Stimulated activated CD8-positive, alpha-beta memory T cell treated with anti-CD3 and anti-CD28 coated beads, Interleukin-15, amount 100 ng/mL, for 4 hours (primary cell): Measurements from ENCODE around the gene CEPT1.

ENCODE experiments used
- DNase-seq, 2 donors: peaks; one replicate each; pipeline ENCODE4 v3.0.0-alpha.2; 2020; ENCODE audit warnings: low read depth in 2 of 2

Gene CEPT1

DNA sequence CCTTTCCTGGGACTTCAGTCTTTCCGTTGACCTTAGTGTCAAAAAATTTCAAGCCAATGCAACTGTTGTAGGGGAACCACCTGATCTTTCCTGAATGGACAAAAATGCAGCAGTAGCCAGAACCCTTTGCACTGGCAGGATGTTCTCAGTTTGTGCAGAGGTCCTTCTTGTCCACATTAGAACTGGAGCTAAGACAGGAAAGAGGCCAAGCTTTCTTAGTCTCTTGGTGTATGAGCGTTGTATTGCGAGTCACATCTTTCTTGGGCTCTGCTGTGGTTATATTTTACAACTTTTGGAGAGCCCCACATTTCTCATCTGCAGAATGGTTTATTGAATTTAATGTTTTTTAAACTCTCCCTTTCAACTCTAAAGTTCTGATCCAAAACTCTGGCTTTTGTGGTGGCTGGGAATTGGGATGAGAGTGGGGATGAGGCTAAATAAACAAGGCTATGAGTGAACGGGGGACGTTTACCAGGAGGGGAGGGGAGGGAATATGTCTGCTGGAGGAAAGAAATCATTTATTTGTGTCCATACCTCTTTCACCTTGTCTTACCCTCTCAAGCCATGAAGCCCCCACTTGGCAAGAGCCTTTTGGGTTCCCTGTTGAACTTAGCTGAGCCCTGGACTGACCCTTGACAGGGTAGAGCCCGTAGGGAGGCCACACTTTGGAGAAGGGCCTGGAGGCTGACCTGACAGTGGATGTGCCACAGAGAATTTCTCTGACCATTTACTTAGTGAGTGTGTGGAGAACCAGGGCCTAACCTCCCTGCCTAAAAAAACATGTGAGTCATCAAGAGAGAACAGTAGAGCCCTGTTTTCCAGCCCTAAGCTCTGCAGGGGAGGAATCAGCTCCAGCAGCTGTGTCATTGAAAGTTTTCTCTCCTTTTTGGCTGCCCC, 88.1 kb downstream of the CEPT1 start:
- no peak for DNase-seq

DNA sequence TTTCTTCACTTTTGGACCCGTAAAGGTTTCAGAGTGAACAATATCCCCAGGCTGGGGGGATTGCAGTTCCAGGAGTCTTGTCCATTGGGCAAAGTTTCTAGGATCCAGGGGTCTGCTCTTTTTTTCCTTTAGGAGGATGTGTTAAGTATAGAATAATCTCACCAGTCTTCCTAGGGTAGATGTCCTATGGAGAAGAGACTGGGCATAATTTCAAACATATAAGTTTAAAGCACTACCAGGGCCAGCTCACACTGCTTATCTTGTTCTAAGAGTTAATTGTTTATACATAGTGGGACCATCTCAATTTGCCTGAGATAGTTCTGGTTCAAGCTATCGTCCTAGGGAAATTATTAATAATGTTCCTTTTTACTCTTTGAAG, 88.7 kb downstream of the CEPT1 start:
- no peak for DNase-seq

DNA sequence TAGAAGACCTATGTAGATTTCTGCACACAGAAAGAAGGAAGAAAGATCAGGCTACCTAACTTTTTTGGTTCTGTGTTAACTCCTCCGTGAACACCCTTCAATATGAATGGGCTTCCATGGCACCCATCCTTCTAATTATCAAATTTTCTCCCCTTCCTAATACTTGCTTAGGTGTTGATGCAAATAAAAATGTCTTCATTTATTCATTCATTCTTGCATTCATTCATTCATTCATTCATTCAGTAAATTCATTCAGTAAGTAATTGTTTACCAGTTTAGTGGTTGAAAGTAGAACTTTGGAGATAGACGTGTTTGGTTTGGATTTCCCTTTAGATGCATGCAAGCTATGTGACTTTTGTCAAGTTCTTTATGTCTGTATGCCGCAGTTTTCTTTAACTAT, 92.1 kb downstream of the CEPT1 start:
- no peak for DNase-seq

DNA sequence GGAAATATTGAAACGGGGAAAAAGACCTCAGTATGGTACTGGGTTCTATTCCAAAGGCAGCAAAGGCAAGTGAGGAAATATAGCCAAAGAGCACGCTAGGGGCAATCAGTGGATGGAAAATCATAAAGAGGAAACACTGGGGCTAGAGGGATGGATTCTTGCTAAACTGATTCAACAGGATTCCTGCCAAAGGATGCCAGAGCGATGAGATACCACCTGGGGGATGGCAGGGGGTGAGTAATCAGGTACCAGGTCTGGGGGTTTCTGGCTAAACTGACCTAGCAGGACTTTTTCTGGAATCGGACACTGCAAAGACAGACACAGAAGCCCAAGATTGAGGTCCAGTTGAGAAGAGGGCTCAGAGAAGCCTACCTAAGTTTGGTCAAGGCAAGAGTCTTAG, 94.2 kb downstream of the CEPT1 start:
- no peak for DNase-seq
